Smooth muscle cell (in vitro differentiated cells): Measurements from ENCODE around the gene MRPL48. TPM values are rescaled to one million over a fixed set of nuclear protein-coding genes. Genes with fewer than 3 reads are reported as not detected.

ENCODE experiments used
- DNase-seq: peaks from one replicate; lab custom pipeline; 2025; ENCODE audit not compliant: unreplicated experiment; lab: John Stamatoyannopoulos, UW
- H2AFZ ChIP-seq: fragments of 200-600 bp; sonication (generic); 2 replicates; pipeline ENCODE4 v1.6.0; 2016; ENCODE audit warnings: antibody characterized with exemption, low read depth, mild to moderate bottlenecking
- H3F3A ChIP-seq: fragments of 200-600 bp; sonication (generic); 2 replicates; pipeline ENCODE4 v1.6.0; 2017; ENCODE audit warnings: antibody characterized with exemption, low read depth
- H3K27ac ChIP-seq: fragments of 200-600 bp; sonication (generic); 2 replicates; pipeline ENCODE4 v1.5.1; 2016; ENCODE audit warnings: low read depth, mild to moderate bottlenecking
- H3K27me3 ChIP-seq: fragments of 200-600 bp; sonication (generic); 2 replicates; pipeline ENCODE4 v1.6.1; 2016; ENCODE audit warnings: low read depth, mild to moderate bottlenecking
- H3K36me3 ChIP-seq: fragments of 200-600 bp; sonication (generic); 2 replicates; pipeline ENCODE4 v1.5.1; 2016; ENCODE audit warnings: low read depth
- H3K4me1 ChIP-seq: fragments of 200-600 bp; sonication (generic); 2 replicates; pipeline ENCODE4 v1.5.1; 2016; ENCODE audit warnings: low read depth
- H3K4me2 ChIP-seq: fragments of 200-600 bp; sonication (generic); 2 replicates; pipeline ENCODE4 v1.6.0; 2016; ENCODE audit warnings: mild to moderate bottlenecking
- H3K4me3 ChIP-seq: fragments of 200-600 bp; sonication (generic); 2 replicates; pipeline ENCODE4 v1.5.1; 2016; ENCODE audit warnings: mild to moderate bottlenecking
- H3K79me2 ChIP-seq: fragments of 200-600 bp; sonication (generic); 2 replicates; pipeline ENCODE4 v1.6.0; 2016; ENCODE audit warnings: low read depth, mild to moderate bottlenecking
- H3K9ac ChIP-seq: fragments of 200-600 bp; sonication (generic); 2 replicates; pipeline ENCODE4 v1.6.0; 2016; ENCODE audit warnings: low read depth
- H3K9me3 ChIP-seq: fragments of 200-600 bp; sonication (generic); replicated peaks from 2 replicates; pipeline ENCODE4 v1.5.1; 2016; ENCODE audit warnings: low read depth
- H4K20me1 ChIP-seq: fragments of 200-600 bp; sonication (generic); 2 replicates; pipeline ENCODE4 v1.6.0; 2016; ENCODE audit warnings: low read depth
- WGBS: methylation state at CpG from one replicate; pipeline ENCODE4 v1.1.7; 2016; ENCODE audit warnings: low lambda C conversion rate; 5-methylcytosine and 5-hydroxymethylcytosine counted together
- polyA plus RNA-seq: library from polyadenylated mRNA; unstranded; fragments of >200 nt; fragmentation: Nextera tagmentation; extraction: Ambion mirVana; gene quantifications from 2 replicates; pipeline ENCODE4 v1.2.1, GENCODE V29; 2016
- total RNA-seq: library from RNA; depleted of rRNA; stranded (reverse); fragments of >200 nt; gene quantifications from 2 replicates; pipeline ENCODE4 v1.2.3, GENCODE V29; 2014
- TF ChIP-seq, protein P1 (sequence below): fragments of 200-600 bp; sonication (generic); IDR thresholded peaks from 2 replicates; pipeline ENCODE4 v1.5.1; 2017; ENCODE audit warnings: borderline replicate concordance, mild to moderate bottlenecking, antibody characterized with exemption; ENCODE audit not compliant: insufficient read depth, poor library complexity, severe bottlenecking

The MRPL48 gene
- total and polyA plus RNA-seq, 2 experiments from 2014 or later, result 26.4 to 65.3 TPM

- DNase-seq, result no peak
- Histone ChIP-seq H3K79me2 (peaks cover 99% of the 10 kb centered on the region), H3K36me3 (no peaks in the 10 kb centered on the region), H3K27ac (no peak overlapping the region), H3K4me3 (no peak overlapping the region), H3K4me1 (peaks cover under 1% of the 10 kb centered on the region), H3K27me3 (no peaks in the 10 kb centered on the region), H2AFZ (no peak overlapping the region), H4K20me1 (peaks cover 98% of the 10 kb centered on the region), H3K9me3 (no peaks in the 10 kb centered on the region), H3F3A (peaks cover 3% of the 10 kb centered on the region), H3K9ac (no peak overlapping the region), H3K4me2 (no peak overlapping the region)
- TF ChIP-seq, protein P1, sequence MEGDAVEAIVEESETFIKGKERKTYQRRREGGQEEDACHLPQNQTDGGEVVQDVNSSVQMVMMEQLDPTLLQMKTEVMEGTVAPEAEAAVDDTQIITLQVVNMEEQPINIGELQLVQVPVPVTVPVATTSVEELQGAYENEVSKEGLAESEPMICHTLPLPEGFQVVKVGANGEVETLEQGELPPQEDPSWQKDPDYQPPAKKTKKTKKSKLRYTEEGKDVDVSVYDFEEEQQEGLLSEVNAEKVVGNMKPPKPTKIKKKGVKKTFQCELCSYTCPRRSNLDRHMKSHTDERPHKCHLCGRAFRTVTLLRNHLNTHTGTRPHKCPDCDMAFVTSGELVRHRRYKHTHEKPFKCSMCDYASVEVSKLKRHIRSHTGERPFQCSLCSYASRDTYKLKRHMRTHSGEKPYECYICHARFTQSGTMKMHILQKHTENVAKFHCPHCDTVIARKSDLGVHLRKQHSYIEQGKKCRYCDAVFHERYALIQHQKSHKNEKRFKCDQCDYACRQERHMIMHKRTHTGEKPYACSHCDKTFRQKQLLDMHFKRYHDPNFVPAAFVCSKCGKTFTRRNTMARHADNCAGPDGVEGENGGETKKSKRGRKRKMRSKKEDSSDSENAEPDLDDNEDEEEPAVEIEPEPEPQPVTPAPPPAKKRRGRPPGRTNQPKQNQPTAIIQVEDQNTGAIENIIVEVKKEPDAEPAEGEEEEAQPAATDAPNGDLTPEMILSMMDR, result no peak
- WGBS, result 91% methylated on average over 14 of the region's 14 CpGs
Measured at GRCh38 chr11:73752216-73752867, 35.3 kb upstream of the MRPL48 start.

DNA sequence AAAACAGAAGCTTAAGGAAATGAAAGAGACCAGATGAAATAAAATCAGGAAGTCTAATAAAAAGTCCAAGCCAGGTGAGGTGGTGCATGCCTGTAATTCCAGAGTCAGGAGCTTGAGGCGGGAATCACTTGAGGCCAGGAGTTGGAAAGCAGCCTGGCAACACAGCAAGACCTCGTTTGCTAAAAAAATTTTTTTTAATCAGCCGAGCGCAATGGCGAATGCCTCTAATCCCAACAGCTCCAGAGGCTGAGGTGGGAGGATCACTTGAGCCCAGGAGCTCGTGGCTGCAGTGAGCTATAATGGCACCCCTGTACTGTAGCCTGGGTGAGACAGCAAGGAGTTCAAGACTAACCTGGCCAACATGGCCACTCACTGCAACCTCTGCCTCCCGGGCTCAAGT, 34.8 kb upstream of the MRPL48 start:
- Histone ChIP-seq H3K27me3 (no peaks in the 10 kb centered on the region), H3K9ac (no peak overlapping the region), H3K36me3 (no peaks in the 10 kb centered on the region), H4K20me1 (peaks cover 98% of the 10 kb centered on the region), H3K4me3 (no peak overlapping the region), H3K79me2 (peaks cover 99% of the 10 kb centered on the region), H3F3A (peaks cover 3% of the 10 kb centered on the region), H3K9me3 (no peaks in the 10 kb centered on the region), H3K4me1 (peaks cover 7% of the 10 kb centered on the region), H3K4me2 (no peak overlapping the region), H2AFZ (no peak overlapping the region), H3K27ac (no peak overlapping the region)
- TF ChIP-seq, protein P1, result no peak
- no peak for DNase-seq
- WGBS, result 82% methylated on average over 7 of the region's 7 CpGs

- Histone ChIP-seq H2AFZ (no peak overlapping the region), H4K20me1 (peaks cover 98% of the 10 kb centered on the region), H3K4me2 (no peak overlapping the region), H3K79me2 (peaks cover 99% of the 10 kb centered on the region), H3F3A (peaks cover 3% of the 10 kb centered on the region), H3K9ac (no peak overlapping the region), H3K27ac (no peak overlapping the region), H3K4me1 (peaks cover 17% of the 10 kb centered on the region), H3K27me3 (no peaks in the 10 kb centered on the region), H3K4me3 (no peak overlapping the region), H3K9me3 (no peaks in the 10 kb centered on the region), H3K36me3 (no peaks in the 10 kb centered on the region)
- WGBS, result 100% methylated on average over 1 of the region's 1 CpG
- TF ChIP-seq, protein P1, result no peak
- DNase-seq, result no peak
Measured at GRCh38 chr11:73753938-73754337, 33.7 kb upstream of the MRPL48 start.

DNA sequence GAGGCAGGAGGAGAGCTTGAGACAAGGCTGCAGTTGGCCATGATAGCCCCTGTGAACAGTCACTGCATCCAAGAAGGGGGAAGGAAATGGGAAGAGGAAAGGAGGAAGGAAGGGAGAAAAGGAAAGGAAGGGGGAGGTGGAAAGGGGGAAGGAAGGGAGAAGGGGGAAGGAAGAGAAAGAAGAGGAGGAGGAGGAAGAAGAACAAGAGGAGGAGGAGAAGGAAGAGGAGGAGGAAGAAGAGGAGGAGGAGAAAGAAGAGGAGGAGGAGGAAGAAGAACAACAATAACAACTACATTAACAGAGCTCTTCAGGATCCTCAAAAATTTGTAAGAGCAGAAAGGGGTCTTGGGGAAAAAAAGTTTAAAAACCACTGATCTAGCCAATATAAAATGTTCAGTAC, 32.0 kb upstream of the MRPL48 start:
- Histone ChIP-seq H3K4me3 (no peak overlapping the region), H3K4me1 (peaks cover 17% of the 10 kb centered on the region), H3K27ac (no peak overlapping the region), H3K79me2 (peaks cover 99% of the 10 kb centered on the region), H3K36me3 (no peaks in the 10 kb centered on the region), H3K4me2 (no peak overlapping the region), H4K20me1 (peaks cover 92% of the 10 kb centered on the region), H2AFZ (no peak overlapping the region), H3K27me3 (no peaks in the 10 kb centered on the region), H3F3A (peaks cover 3% of the 10 kb centered on the region), H3K9ac (no peak overlapping the region), H3K9me3 (no peaks in the 10 kb centered on the region)
- TF ChIP-seq, protein P1, result no peak
- DNase-seq, result no peak
